Sigmoid colon (tissue), 7 donors: Measurements from ENCODE around the gene TP53I11. TPM values are rescaled to one million over a fixed set of nuclear protein-coding genes. Genes with fewer than 3 reads are reported as not detected.
A peak's percentile ranks its signal among the peaks of the same experiment; 100 is the strongest.

Source experiments
- DNase-seq: peaks from one replicate; pipeline ENCODE4 v3.0.0-alpha.2; 2019
- H3K27ac ChIP-seq, 4 donors: fragments of 200-600 bp; sonication (generic); one replicate each; pipeline ENCODE4 v1.5.1; 2016 to 2019; ENCODE audit warnings: mild to moderate bottlenecking in 1 of 4
- H3K27me3 ChIP-seq, 3 donors: fragments of 200-600 bp; sonication (generic); one replicate each; pipeline ENCODE4 v1.5.1; 2019; ENCODE audit warnings: mild to moderate bottlenecking in 1 of 3
- H3K36me3 ChIP-seq, 4 donors: fragments of 200-600 bp; sonication (generic); one replicate each; pipeline ENCODE4 v1.5.1; 2016 to 2019
- H3K4me1 ChIP-seq, 4 donors: fragments of 200-600 bp; sonication (generic); one replicate each; pipeline ENCODE4 v1.5.1; 2017 to 2019
- H3K4me3 ChIP-seq, 4 donors: fragments of 200-600 bp; sonication (generic); one replicate each; pipeline ENCODE4 v1.5.1; 2017 to 2019; ENCODE audit warnings: mild to moderate bottlenecking in 2 of 4, moderate library complexity in 1 of 4
- H3K9me3 ChIP-seq, 4 donors: fragments of 200-600 bp in 3 of 4; sonication (generic) in 3 of 4; one replicate each; pipeline versions ENCODE4 v1.5.1 to v1.6.1; 2013 to 2019
- EP300 ChIP-seq, 4 donors: sonication (generic); formaldehyde crosslinking; IDR thresholded peaks; one replicate each; pipeline ENCODE4 v1.6.1; 2017; ENCODE audit warnings: antibody characterized with exemption in 4 of 4
- POLR2A ChIP-seq, 2 donors: fragments of 450-650 bp; IDR thresholded peaks; one replicate each; pipeline ENCODE4 v1.6.1; 2016; ENCODE audit warnings: antibody characterized with exemption in 2 of 2, mild to moderate bottlenecking in 2 of 2, moderate library complexity in 2 of 2
- POLR2AphosphoS5 ChIP-seq, 4 donors: sonication (generic); formaldehyde crosslinking; IDR thresholded peaks; one replicate each; pipeline ENCODE4 v1.6.1; 2017; ENCODE audit warnings: antibody characterized with exemption in 4 of 4
- WGBS, 2 donors: extraction: QIAGEN DNeasy Blood & Tissue Kit; methylation state at CpG; one replicate each; pipeline ENCODE4 v1.1.7; 2013; 5-methylcytosine and 5-hydroxymethylcytosine counted together
- intact Hi-C: fragments of 100-400 bp; cut with DNase I; formaldehyde crosslinking; loops from one replicate; pipeline ENCODE4 v1.15.1; 2023
- polyA plus RNA-seq, 3 donors: library from polyadenylated mRNA; stranded (reverse); fragments of 200-250 nt; gene quantifications; one replicate each; pipeline ENCODE4 v1.2.3, GENCODE V29; 2013
- total RNA-seq, 4 donors: library from RNA; depleted of rRNA; stranded (reverse); fragments of >200 nt; gene quantifications; one replicate each; pipeline ENCODE4 v1.1.0, GENCODE V29; 2016
- TF ChIP-seq, protein P1 (sequence below), 4 experiments: fragments of 450-650 bp in 3 of 4; fragments of 200-600 bp in 1 of 4; IDR thresholded peaks; one replicate each; pipeline ENCODE4 v1.5.1; 2016 to 2019; ENCODE audit warnings: antibody characterized with exemption in 4 of 4, mild to moderate bottlenecking in 3 of 4, moderate library complexity in 2 of 4
- donor health status: healthy with polysubstance abuse.
- donor health status: Bipolar disorder and iron deficiency.
- donor health status: healthy.

TP53I11 gene
- total and polyA plus RNA-seq, 7 donors: 12.0 to 67.0 (median 17.9) TPM

DNA sequence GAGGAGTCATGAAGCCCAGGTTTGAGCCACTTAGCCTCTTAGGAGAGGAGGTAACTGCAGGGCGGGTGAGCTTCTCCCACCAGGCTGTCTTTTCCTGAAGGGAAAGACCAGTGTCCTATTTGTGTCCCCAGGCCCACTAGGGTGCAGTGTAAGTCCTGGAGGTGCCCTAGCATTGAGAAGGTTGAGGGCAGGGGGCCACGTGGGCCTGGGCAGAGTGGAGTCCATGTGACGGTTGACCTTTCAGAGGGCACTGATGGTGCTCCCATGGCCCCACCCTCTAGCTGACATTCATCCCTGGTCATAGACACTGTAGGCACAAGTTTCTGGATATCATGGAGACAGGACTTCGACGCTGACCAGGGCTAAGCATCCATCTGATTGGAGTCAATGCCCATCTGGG, 44.1 kb upstream of the TP53I11 start:
- Histone ChIP-seq H3K27ac (no peak overlapping the region), H3K4me1 (peaks cover 0 to 5% (median 4%) of the 10 kb centered on the region in 4 donors), H3K36me3 (no peaks in the 10 kb centered on the region), H3K4me3 (no peak overlapping the region), H3K27me3 (no peaks in the 10 kb centered on the region), H3K9me3 (no peaks in the 10 kb centered on the region)
- DNase-seq: peak; percentile 29
- TF ChIP-seq, protein P1, sequence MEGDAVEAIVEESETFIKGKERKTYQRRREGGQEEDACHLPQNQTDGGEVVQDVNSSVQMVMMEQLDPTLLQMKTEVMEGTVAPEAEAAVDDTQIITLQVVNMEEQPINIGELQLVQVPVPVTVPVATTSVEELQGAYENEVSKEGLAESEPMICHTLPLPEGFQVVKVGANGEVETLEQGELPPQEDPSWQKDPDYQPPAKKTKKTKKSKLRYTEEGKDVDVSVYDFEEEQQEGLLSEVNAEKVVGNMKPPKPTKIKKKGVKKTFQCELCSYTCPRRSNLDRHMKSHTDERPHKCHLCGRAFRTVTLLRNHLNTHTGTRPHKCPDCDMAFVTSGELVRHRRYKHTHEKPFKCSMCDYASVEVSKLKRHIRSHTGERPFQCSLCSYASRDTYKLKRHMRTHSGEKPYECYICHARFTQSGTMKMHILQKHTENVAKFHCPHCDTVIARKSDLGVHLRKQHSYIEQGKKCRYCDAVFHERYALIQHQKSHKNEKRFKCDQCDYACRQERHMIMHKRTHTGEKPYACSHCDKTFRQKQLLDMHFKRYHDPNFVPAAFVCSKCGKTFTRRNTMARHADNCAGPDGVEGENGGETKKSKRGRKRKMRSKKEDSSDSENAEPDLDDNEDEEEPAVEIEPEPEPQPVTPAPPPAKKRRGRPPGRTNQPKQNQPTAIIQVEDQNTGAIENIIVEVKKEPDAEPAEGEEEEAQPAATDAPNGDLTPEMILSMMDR (IDR thresholded peaks at IDR 0.05): no peak
- TF ChIP-seq EP300 (IDR thresholded peaks at IDR 0.05): no peak
- TF ChIP-seq POLR2A (IDR thresholded peaks at IDR 0.05): no peak
- TF ChIP-seq POLR2AphosphoS5 (IDR thresholded peaks at IDR 0.05): no peak
- WGBS, 2 donors: 79 to 83% methylated on average over 5 of the region's 5 CpGs
- intact Hi-C loops: no loop called here

DNA sequence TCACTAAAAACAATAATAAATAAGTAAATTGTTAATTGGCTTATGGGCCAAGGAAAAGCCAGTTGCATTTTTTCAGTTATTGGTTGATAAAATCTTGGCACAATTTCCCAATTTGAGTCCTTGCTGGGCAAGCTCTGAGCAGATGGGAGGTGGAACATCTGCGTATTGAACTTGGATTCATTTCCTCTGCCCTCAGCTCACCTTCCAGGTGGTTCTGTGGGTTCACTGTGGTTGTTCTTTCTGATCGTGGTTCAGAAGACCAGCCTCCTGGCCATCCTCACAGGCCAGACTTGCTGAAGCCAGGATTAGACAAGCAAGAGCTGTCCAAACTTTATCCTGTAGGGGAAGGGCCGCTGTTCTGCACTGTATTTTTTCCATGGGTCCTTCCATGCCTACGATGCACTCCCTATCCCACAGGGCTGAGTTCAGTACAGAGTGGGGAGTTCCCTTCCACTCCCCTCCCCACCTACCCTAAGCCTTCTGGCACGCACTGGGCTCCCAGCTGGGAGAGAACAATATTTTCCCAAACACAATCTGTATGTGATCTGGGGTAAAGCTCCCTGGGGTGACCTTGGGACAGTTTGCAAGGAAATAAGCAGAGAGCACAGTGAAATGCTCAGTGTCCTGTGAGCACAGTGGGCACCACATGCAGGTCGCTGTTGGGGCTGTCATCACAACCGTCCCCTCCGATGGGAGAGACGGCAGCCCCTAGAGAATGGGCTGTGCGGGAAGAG, 43.5 kb upstream of the TP53I11 start:
- intact Hi-C loops: no loop called here
- Histone ChIP-seq H3K4me1 (peaks cover 0 to 11% (median 5%) of the 10 kb centered on the region in 4 donors), H3K27me3 (no peaks in the 10 kb centered on the region), H3K4me3 (no peak overlapping the region), H3K9me3 (no peaks in the 10 kb centered on the region), H3K27ac (no peak overlapping the region), H3K36me3 (no peaks in the 10 kb centered on the region)
- 77 to 80% methylated on average over 10 of the region's 10 CpGs for WGBS, 2 donors
- TF ChIP-seq, protein P1 (IDR thresholded peaks at IDR 0.05): no peak
- TF ChIP-seq POLR2A (IDR thresholded peaks at IDR 0.05) (no peak), EP300 (IDR thresholded peaks at IDR 0.05) (no peak), POLR2AphosphoS5 (IDR thresholded peaks at IDR 0.05) (no peak)
- no peak for DNase-seq

DNA sequence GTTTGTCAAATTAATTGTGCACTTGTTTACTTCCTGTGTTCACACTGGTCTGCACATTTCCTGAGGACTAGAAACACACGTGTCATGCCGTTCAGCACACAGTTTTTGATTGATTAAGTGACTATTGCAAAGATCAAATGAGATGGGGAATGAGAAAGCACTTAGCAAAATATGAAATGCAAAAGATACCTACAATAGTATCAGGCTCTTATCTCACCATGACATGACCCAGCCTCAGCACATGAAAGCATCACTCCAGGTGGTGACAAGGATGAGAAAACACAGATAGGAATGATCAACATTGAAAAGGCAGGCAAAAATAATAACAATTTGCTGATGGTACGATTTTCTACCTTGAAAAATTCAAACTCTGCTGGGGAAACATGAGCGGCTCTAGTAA, 42.1 kb upstream of the TP53I11 start:
- no peaks in the 10 kb centered on the region for H3K27me3 ChIP-seq
- no peaks in the 10 kb centered on the region for H3K9me3 ChIP-seq
- intact Hi-C loops: no loop called here
- H3K36me3 ChIP-seq: no peaks in the 10 kb centered on the region
- no peak for TF ChIP-seq POLR2AphosphoS5 (IDR thresholded peaks at IDR 0.05)
- TF ChIP-seq, protein P1 (IDR thresholded peaks at IDR 0.05): no peak
- no peak for TF ChIP-seq EP300 (IDR thresholded peaks at IDR 0.05)
- H3K4me1 ChIP-seq: peaks cover 0 to 12% (median 5%) of the 10 kb centered on the region in 4 donors
- H3K27ac ChIP-seq: no peak overlapping the region
- no peak for DNase-seq
- H3K4me3 ChIP-seq: no peak overlapping the region
- 81 to 82% methylated on average over 4 of the region's 4 CpGs for WGBS, 2 donors

- 86 to 92% methylated on average over 3 of the region's 3 CpGs for WGBS, 2 donors
- peak; percentile 54 for DNase-seq
- TF ChIP-seq, protein P1 (IDR thresholded peaks at IDR 0.05): no peak
- TF ChIP-seq EP300 (IDR thresholded peaks at IDR 0.05) (no peak), POLR2A (IDR thresholded peaks at IDR 0.05) (no peak), POLR2AphosphoS5 (IDR thresholded peaks at IDR 0.05) (no peak)
Observed at GRCh38 chr11:44992181-44992582, 41.5 kb upstream of the TP53I11 start.

More at GRCh38 chr11:44992181-44992582, 41.5 kb upstream of the TP53I11 start:
- no peak overlapping the region for H3K4me3 ChIP-seq
- H3K27ac ChIP-seq: no peak overlapping the region
- H3K4me1 ChIP-seq: peaks cover 0 to 12% (median 5%) of the 10 kb centered on the region in 4 donors
- intact Hi-C loops: no loop called here
- H3K36me3 ChIP-seq: no peaks in the 10 kb centered on the region
- H3K27me3 ChIP-seq: no peaks in the 10 kb centered on the region
- no peaks in the 10 kb centered on the region for H3K9me3 ChIP-seq
